GM23338 (cell line): ENCODE data around the gene SNX32. TPM values are rescaled to one million over a fixed set of nuclear protein-coding genes. Genes with fewer than 3 reads are reported as not detected.

Experiments
- ATAC-seq: fragments of 200-7000 bp; cut with Tn5 transposase; 3 replicates; pipeline ENCODE4 v1.9.1; 2020
- DNase-seq: peaks from one replicate; pipeline ENCODE4 v3.0.0-alpha.2; 2015; ENCODE audit warnings: low spot score
- H2AFZ ChIP-seq: fragments of 200-600 bp; sonication (generic); 2 replicates; pipeline ENCODE4 v1.8.0; 2016; ENCODE audit warnings: antibody characterized with exemption, mild to moderate bottlenecking, moderate library complexity
- H3F3A ChIP-seq: fragments of 200-600 bp; sonication (generic); replicated peaks from 2 replicates; pipeline ENCODE4 v1.8.0; 2017; ENCODE audit warnings: antibody characterized with exemption, mixed run types, low read depth
- H3K27ac ChIP-seq: fragments of 200-600 bp; sonication (generic); 2 replicates; pipeline ENCODE4 v1.6.1; 2016; ENCODE audit warnings: low read depth
- H3K27me3 ChIP-seq: fragments of 200-600 bp; sonication (generic); 2 replicates; pipeline ENCODE4 v1.8.0; 2016; ENCODE audit warnings: mild to moderate bottlenecking, mixed run types, moderate library complexity; ENCODE audit not compliant: insufficient read depth
- H3K36me3 ChIP-seq: fragments of 200-600 bp; sonication (generic); 2 replicates; pipeline ENCODE4 v1.8.0; 2016; ENCODE audit warnings: mild to moderate bottlenecking; ENCODE audit not compliant: insufficient read depth
- H3K4me1 ChIP-seq: fragments of 200-600 bp; sonication (generic); 2 replicates; pipeline ENCODE4 v1.8.0; 2016; ENCODE audit warnings: mild to moderate bottlenecking, moderate library complexity; ENCODE audit not compliant: insufficient read depth
- H3K4me2 ChIP-seq: fragments of 200-600 bp; sonication (generic); 2 replicates; pipeline ENCODE4 v1.7.1; 2017; ENCODE audit warnings: mixed run types
- H3K4me3 ChIP-seq: fragments of 200-600 bp; sonication (generic); 2 replicates; pipeline ENCODE4 v1.6.1; 2016; ENCODE audit warnings: mixed run types
- H3K79me2 ChIP-seq: fragments of 200-600 bp; sonication (generic); replicated peaks from 2 replicates; pipeline ENCODE4 v1.8.0; 2017; ENCODE audit warnings: mild to moderate bottlenecking; ENCODE audit not compliant: insufficient read depth
- H3K9me2 ChIP-seq: fragments of 200-600 bp; sonication (generic); 2 replicates; pipeline ENCODE4 v1.8.0; 2017; ENCODE audit not compliant: insufficient read depth
- H4K20me1 ChIP-seq: fragments of 200-600 bp; sonication (generic); replicated peaks from 2 replicates; pipeline ENCODE4 v1.8.0; 2017; ENCODE audit warnings: mild to moderate bottlenecking; ENCODE audit not compliant: insufficient read depth
- H3K27ac Mint-ChIP-seq: 2 replicates; pipeline ENCODE4 v1.8.0; 2020; ENCODE audit warnings: inconsistent platforms, mild to moderate bottlenecking, moderate library complexity, mixed read lengths
- H3K27me3 Mint-ChIP-seq: 3 replicates; pipeline ENCODE4 v1.8.0; 2022; ENCODE audit warnings: low read depth, mild to moderate bottlenecking, moderate library complexity, mixed read lengths, inconsistent platforms; ENCODE audit not compliant: insufficient read depth, poor library complexity
- H3K36me3 Mint-ChIP-seq: 3 replicates; pipeline ENCODE4 v1.8.0; 2021; ENCODE audit warnings: low read depth, mild to moderate bottlenecking, inconsistent platforms, moderate library complexity, mixed read lengths
- H3K4me1 Mint-ChIP-seq: 3 replicates; pipeline ENCODE4 v1.8.0; 2020; ENCODE audit warnings: mild to moderate bottlenecking, inconsistent platforms, mixed read lengths
- H3K4me3 Mint-ChIP-seq: 3 replicates; pipeline ENCODE4 v1.8.0; 2021; ENCODE audit warnings: moderate library complexity, mild to moderate bottlenecking, inconsistent platforms, mixed read lengths
- H3K9me3 Mint-ChIP-seq: 3 replicates; pipeline ENCODE4 v1.8.0; 2020; ENCODE audit warnings: moderate library complexity, mild to moderate bottlenecking, inconsistent platforms, mixed read lengths
- CREB1 ChIP-seq: fragments of 250-450 bp; sonication (Bioruptor Pico); IDR thresholded peaks from 2 replicates; pipeline ENCODE4 v1.5.0; 2020; ENCODE audit warnings: low read depth, mild to moderate bottlenecking, moderate library complexity
- CTCF ChIP-seq, 2 experiments: fragments of 200-600 bp in 1 of 2; sonication (generic) in 1 of 2; conservative IDR thresholded peaks; 2 replicates each; pipeline versions ENCODE4 v1.5.1 to v1.6.1; 2016 to 2017; ENCODE audit warnings: antibody characterized with exemption in 2 of 2, low read depth in 2 of 2, mild to moderate bottlenecking in 2 of 2, moderate library complexity in 1 of 2
- EZH2 ChIP-seq: fragments of 200-600 bp; sonication (generic); IDR thresholded peaks from one replicate; pipeline ENCODE4 v1.8.0; 2017; ENCODE audit warnings: antibody characterized with exemption, mild to moderate bottlenecking, low read depth; ENCODE audit not compliant: unreplicated experiment
- EZH2phosphoT487 ChIP-seq: fragments of 200-600 bp; sonication (generic); IDR thresholded peaks from one replicate; pipeline ENCODE4 v1.8.1; 2018; ENCODE audit warnings: antibody characterized with exemption; ENCODE audit not compliant: unreplicated experiment
- JUNB ChIP-seq: IDR thresholded peaks from one replicate; pipeline ENCODE4 v1.6.1; 2016; ENCODE audit warnings: antibody characterized with exemption; ENCODE audit not compliant: unreplicated experiment
- NANOG ChIP-seq: IDR thresholded peaks from 2 replicates; pipeline ENCODE4 v1.6.1; 2016; ENCODE audit warnings: antibody characterized with exemption, borderline replicate concordance
- POLR2AphosphoS5 ChIP-seq: IDR thresholded peaks from 2 replicates; pipeline ENCODE4 v1.6.1; 2016; ENCODE audit warnings: antibody characterized with exemption, low read depth
- STAT1 ChIP-seq: IDR thresholded peaks from one replicate; pipeline ENCODE4 v1.6.1; 2016; ENCODE audit warnings: antibody characterized with exemption; ENCODE audit not compliant: unreplicated experiment
- ZNF114 ChIP-seq: fragments of 250-450 bp; sonication (Bioruptor Pico); IDR thresholded peaks from 2 replicates; pipeline ENCODE4 v1.5.0; 2020; ENCODE audit warnings: mild to moderate bottlenecking, moderate library complexity
- ZNF331 ChIP-seq: fragments of 250-450 bp; sonication (Bioruptor Pico); IDR thresholded peaks from 2 replicates; pipeline ENCODE4 v1.5.0; 2020; ENCODE audit warnings: low read depth, mild to moderate bottlenecking, moderate library complexity
- polyA plus RNA-seq: library from polyadenylated mRNA; unstranded; fragments of >200 nt; fragmentation: Nextera tagmentation; extraction: Ambion mirVana; gene quantifications from 2 replicates; pipeline ENCODE4 v1.2.1, GENCODE V29; 2016
- total RNA-seq: library from RNA; depleted of rRNA; stranded (reverse); fragments of >200 nt; shearing (Covaris generic); gene quantifications from 2 replicates; pipeline ENCODE4 v1.2.3, GENCODE V29; 2014
- TF ChIP-seq, protein P1 (sequence below): IDR thresholded peaks from one replicate; pipeline ENCODE4 v1.6.1; 2018; ENCODE audit warnings: antibody characterized with exemption; ENCODE audit not compliant: unreplicated experiment
- TF ChIP-seq, protein P2 (sequence below): fragments of 250-450 bp; sonication (Bioruptor Pico); IDR thresholded peaks from 2 replicates; pipeline ENCODE4 v1.5.0; 2020; ENCODE audit warnings: mild to moderate bottlenecking, moderate library complexity
- TF ChIP-seq, protein P3 (sequence below): IDR thresholded peaks from 2 replicates; pipeline ENCODE4 v1.6.1; 2016; ENCODE audit warnings: antibody characterized with exemption

SNX32 gene
- total and polyA plus RNA-seq, 2 experiments from 2014 or later = 0.49 to 1.2 TPM

GRCh38 chr11:65847746-65848145, 14.0 kb downstream of the SNX32 start:
- no peaks in the 10 kb centered on the region for H3K79me2 ChIP-seq
- H3K4me2 ChIP-seq = no peak overlapping the region
- Mint-ChIP-seq H3K27ac (no peak overlapping the region), H3K9me3 (peaks cover 12% of the 10 kb centered on the region), H3K36me3 (peaks cover 22% of the 10 kb centered on the region; the same call in 2 of the 3 replicates), H3K4me1 (peaks cover 6% of the 10 kb centered on the region; the same call in 2 of the 3 replicates), H3K27me3 (peaks cover 33% of the 10 kb centered on the region), H3K4me3 (no peak overlapping the region)
- H3K27ac ChIP-seq = no peak overlapping the region
- DNase-seq (no peak), ATAC-seq (no peak)
- H3K27me3 ChIP-seq = no peaks in the 10 kb centered on the region
- no peaks in the 10 kb centered on the region; the same call in 1 of the 2 replicates for H4K20me1 ChIP-seq
- H3K36me3 ChIP-seq = no peaks in the 10 kb centered on the region
- no peaks in the 10 kb centered on the region for H3K9me2 ChIP-seq
- H3K4me3 ChIP-seq = no peak overlapping the region
- H3F3A ChIP-seq = peaks cover 18% of the 10 kb centered on the region; the same call in 1 of the 2 replicates
- TF ChIP-seq CREB1 (CRISPR knock-in tag) (no peak), CTCF (conservative IDR thresholded peaks at IDR 0.05; ENCODE audit: low read depth in 2 of 2) (no peak), STAT1 (no peak), EZH2phosphoT487 (no peak), ZNF331 (CRISPR knock-in tag) (no peak), ZNF114 (CRISPR knock-in tag) (no peak), NANOG (no peak), POLR2AphosphoS5 (no peak), JUNB (no peak), EZH2 (no peak)
- TF ChIP-seq, protein P1, sequence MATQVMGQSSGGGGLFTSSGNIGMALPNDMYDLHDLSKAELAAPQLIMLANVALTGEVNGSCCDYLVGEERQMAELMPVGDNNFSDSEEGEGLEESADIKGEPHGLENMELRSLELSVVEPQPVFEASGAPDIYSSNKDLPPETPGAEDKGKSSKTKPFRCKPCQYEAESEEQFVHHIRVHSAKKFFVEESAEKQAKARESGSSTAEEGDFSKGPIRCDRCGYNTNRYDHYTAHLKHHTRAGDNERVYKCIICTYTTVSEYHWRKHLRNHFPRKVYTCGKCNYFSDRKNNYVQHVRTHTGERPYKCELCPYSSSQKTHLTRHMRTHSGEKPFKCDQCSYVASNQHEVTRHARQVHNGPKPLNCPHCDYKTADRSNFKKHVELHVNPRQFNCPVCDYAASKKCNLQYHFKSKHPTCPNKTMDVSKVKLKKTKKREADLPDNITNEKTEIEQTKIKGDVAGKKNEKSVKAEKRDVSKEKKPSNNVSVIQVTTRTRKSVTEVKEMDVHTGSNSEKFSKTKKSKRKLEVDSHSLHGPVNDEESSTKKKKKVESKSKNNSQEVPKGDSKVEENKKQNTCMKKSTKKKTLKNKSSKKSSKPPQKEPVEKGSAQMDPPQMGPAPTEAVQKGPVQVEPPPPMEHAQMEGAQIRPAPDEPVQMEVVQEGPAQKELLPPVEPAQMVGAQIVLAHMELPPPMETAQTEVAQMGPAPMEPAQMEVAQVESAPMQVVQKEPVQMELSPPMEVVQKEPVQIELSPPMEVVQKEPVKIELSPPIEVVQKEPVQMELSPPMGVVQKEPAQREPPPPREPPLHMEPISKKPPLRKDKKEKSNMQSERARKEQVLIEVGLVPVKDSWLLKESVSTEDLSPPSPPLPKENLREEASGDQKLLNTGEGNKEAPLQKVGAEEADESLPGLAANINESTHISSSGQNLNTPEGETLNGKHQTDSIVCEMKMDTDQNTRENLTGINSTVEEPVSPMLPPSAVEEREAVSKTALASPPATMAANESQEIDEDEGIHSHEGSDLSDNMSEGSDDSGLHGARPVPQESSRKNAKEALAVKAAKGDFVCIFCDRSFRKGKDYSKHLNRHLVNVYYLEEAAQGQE = no peak
- TF ChIP-seq, protein P2, sequence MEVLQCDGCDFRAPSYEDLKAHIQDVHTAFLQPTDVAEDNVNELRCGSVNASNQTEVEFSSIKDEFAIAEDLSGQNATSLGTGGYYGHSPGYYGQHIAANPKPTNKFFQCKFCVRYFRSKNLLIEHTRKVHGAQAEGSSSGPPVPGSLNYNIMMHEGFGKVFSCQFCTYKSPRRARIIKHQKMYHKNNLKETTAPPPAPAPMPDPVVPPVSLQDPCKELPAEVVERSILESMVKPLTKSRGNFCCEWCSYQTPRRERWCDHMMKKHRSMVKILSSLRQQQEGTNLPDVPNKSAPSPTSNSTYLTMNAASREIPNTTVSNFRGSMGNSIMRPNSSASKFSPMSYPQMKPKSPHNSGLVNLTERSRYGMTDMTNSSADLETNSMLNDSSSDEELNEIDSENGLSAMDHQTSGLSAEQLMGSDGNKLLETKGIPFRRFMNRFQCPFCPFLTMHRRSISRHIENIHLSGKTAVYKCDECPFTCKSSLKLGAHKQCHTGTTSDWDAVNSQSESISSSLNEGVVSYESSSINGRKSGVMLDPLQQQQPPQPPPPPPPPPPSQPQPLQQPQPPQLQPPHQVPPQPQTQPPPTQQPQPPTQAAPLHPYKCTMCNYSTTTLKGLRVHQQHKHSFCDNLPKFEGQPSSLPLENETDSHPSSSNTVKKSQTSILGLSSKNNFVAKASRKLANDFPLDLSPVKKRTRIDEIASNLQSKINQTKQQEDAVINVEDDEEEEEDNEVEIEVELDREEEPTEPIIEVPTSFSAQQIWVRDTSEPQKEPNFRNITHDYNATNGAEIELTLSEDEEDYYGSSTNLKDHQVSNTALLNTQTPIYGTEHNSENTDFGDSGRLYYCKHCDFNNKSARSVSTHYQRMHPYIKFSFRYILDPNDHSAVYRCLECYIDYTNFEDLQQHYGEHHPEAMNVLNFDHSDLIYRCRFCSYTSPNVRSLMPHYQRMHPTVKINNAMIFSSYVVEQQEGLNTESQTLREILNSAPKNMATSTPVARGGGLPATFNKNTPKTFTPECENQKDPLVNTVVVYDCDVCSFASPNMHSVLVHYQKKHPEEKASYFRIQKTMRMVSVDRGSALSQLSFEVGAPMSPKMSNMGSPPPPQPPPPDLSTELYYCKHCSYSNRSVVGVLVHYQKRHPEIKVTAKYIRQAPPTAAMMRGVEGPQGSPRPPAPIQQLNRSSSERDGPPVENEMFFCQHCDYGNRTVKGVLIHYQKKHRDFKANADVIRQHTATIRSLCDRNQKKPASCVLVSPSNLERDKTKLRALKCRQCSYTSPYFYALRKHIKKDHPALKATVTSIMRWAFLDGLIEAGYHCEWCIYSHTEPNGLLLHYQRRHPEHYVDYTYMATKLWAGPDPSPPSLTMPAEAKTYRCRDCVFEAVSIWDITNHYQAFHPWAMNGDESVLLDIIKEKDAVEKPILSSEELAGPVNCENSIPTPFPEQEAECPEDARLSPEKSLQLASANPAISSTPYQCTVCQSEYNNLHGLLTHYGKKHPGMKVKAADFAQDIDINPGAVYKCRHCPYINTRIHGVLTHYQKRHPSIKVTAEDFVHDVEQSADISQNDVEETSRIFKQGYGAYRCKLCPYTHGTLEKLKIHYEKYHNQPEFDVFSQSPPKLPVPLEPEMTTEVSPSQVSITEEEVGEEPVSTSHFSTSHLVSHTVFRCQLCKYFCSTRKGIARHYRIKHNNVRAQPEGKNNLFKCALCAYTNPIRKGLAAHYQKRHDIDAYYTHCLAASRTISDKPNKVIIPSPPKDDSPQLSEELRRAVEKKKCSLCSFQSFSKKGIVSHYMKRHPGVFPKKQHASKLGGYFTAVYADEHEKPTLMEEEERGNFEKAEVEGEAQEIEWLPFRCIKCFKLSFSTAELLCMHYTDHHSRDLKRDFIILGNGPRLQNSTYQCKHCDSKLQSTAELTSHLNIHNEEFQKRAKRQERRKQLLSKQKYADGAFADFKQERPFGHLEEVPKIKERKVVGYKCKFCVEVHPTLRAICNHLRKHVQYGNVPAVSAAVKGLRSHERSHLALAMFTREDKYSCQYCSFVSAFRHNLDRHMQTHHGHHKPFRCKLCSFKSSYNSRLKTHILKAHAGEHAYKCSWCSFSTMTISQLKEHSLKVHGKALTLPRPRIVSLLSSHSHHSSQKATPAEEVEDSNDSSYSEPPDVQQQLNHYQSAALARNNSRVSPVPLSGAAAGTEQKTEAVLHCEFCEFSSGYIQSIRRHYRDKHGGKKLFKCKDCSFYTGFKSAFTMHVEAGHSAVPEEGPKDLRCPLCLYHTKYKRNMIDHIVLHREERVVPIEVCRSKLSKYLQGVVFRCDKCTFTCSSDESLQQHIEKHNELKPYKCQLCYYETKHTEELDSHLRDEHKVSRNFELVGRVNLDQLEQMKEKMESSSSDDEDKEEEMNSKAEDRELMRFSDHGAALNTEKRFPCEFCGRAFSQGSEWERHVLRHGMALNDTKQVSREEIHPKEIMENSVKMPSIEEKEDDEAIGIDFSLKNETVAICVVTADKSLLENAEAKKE (CRISPR knock-in tag) = no peak
- TF ChIP-seq, protein P3, sequence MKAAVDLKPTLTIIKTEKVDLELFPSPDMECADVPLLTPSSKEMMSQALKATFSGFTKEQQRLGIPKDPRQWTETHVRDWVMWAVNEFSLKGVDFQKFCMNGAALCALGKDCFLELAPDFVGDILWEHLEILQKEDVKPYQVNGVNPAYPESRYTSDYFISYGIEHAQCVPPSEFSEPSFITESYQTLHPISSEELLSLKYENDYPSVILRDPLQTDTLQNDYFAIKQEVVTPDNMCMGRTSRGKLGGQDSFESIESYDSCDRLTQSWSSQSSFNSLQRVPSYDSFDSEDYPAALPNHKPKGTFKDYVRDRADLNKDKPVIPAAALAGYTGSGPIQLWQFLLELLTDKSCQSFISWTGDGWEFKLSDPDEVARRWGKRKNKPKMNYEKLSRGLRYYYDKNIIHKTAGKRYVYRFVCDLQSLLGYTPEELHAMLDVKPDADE = no peak
- no peak overlapping the region for H2AFZ ChIP-seq
- H3K4me1 ChIP-seq = no peaks in the 10 kb centered on the region; the same call in 1 of the 2 replicates
